H1 (cell line): Measurements from ENCODE around the gene TOMM5. TPM values are rescaled to one million over a fixed set of nuclear protein-coding genes. Genes with fewer than 3 reads are reported as not detected.

Experiments used
- BCL11A ChIP-seq, 2 experiments: IDR thresholded peaks; one replicate each; pipeline ENCODE4 v1.6.1; 2011; ENCODE audit warnings: low read depth in 2 of 2, low read length in 2 of 2, mild to moderate bottlenecking in 2 of 2
- JUN ChIP-seq: IDR thresholded peaks from 2 replicates; pipeline ENCODE4 v1.6.1; 2011; ENCODE audit warnings: low read depth, mild to moderate bottlenecking, improper control_type of control experiment, low read length
- PHF8 ChIP-seq: fragments of 200-600 bp; sonication (generic); conservative IDR thresholded peaks from 2 replicates; pipeline ENCODE4 v1.7.1; 2012; ENCODE audit warnings: low read depth, mild to moderate bottlenecking, inconsistent platforms, low read length, moderate library complexity
- RAD21 ChIP-seq, 2 experiments: IDR thresholded peaks in 1 of 2; conservative IDR thresholded peaks in 1 of 2; 2 replicates each; pipeline ENCODE4 v1.6.1; 2011; ENCODE audit warnings: low read depth in 2 of 2, low read length in 2 of 2, improper control_type of control experiment in 1 of 2, inconsistent platforms in 1 of 2, mild to moderate bottlenecking in 1 of 2, moderate library complexity in 1 of 2
- TCF12 ChIP-seq: IDR thresholded peaks from 2 replicates; pipeline ENCODE4 v1.6.1; 2011; ENCODE audit warnings: low read depth, mild to moderate bottlenecking, low read length
- polyA plus RNA-seq, 7 experiments: library from polyadenylated mRNA; depleted of rRNA in 3 of 7; stranded (reverse) in 5 of 7; unstranded in 2 of 7; fragments of >200 nt in 5 of 7; fragments of 200-250 nt in 2 of 7; gene quantifications; 1 replicate in 5 of 7; 2 replicates in 1 of 7; 4 replicates in 1 of 7; pipeline versions ENCODE4 v1.2.1 to v1.2.3, GENCODE V29; 2011 to 2013; ENCODE audit warnings: missing spikeins in 2 of 7, mixed read lengths in 2 of 7
- total RNA-seq: library from RNA; stranded (reverse); fragmentation: NEBNext Ultra II Directional; extraction: Animal tissue kit (Norgen Biotek cat#: 25700); gene quantifications from 2 replicates; pipeline ENCODE4 v1.2.1, GENCODE V29; 2021

TOMM5 gene
- total and polyA plus RNA-seq, 2 of the 8 experiments (the other 6 are each of a cell fraction or from before 2014, with no cell fraction given) = 171 to 174 TPM

DNA sequence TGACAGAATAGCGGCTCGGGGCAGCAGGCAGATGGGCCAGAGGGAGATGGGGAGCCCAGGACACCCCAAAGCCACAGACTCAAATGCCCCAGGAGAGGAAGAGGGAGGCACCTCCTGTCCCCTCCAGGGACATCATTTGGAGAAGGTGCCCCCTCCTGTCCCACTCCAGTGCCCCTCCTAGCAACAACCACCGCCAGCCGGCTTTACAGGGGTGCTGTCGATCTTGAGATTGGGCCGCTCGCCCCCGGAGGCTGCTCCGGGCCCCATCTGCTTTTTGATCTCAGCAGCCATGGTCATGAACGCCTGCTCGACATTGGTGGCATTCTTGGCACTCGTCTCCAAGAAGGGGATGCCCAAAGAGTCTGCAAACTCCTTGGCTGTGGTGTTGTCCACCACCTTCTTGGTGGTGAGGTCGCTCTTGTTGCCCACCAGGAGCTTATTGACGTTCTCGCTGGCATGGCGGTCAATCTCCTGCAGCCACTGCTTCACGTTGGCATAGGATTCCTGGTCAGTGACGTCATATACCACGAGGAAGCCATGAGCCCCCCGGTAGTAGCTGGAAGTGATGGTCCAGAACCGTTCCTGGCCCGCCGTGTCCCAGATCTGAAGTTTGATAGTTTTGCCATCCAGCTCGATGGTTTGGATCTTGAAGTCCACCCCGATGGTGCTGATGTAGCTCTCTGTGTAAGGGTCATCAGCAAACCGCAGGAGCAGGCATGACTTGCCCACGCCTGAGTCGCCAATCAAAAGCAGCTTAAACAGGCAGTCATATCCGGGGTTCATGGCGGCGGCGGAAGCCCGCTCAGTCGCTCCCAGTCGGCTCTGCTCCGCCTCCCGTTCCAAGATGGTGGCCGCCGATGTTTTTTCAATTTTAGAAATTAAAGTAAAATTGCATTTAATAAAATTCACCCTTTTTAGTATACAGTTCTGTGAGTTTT lies 44.4 kb upstream of the TOMM5 start (continued):
- TF ChIP-seq RAD21 (IDR thresholded peaks at IDR 0.05 in 1 of 2, conservative IDR thresholded peaks at IDR 0.05 in 1 of 2; ENCODE audit: low read depth in 2 of 2, low read length in 2 of 2) (no peak), TCF12 (no peak), JUN (no peak), PHF8 (no peak), BCL11A (IDR thresholded peaks at IDR 0.05; ENCODE audit: low read depth in 2 of 2, low read length in 2 of 2) (no peak)
